NCI-H2227 treated with DMSO at 0.1 percent for 48 hours (cell line): Measurements from ENCODE around the gene UBN1.

ENCODE experiments used
- DNase-seq: peaks from one replicate; lab custom pipeline; 2025; lab: John Stamatoyannopoulos, UW

UBN1 gene

GRCh38 chr16:4846901-4847773 lies at the start of gene UBN1, which contains the start of gene GLYR1:
Gene UBN1 (plus strand): TSS chr16:4847481. CDS start chr16:4852918, 5,437 bp downstream.
Gene GLYR1 (minus strand): TSS chr16:4847288. CDS start chr16:4847265, 23 bp downstream.
- DNase-seq, result peak; percentile 97

- DNase-seq, result no peak
Measured at GRCh38 chr16:4797805-4798252, 49.5 kb upstream of the UBN1 start.

DNA sequence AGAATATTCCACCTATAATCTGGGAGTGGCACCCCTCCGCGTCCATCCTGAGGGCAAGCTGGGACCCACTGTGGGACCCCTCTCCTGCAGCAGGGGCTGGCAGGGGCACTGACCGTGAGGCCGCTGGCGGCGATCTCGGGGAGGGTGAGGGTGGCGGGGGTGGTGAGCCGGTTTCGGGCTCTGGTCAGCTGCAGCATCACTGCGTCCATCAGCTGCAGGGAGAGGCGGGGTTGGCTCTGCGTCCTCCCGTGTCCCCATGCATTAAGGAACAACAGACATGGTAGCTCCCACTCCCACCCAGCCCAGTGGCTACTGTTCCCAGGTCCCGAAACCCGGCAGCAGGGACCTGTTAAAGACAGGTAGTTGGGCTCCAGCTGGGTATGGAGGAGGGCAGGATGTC lies 48.8 kb upstream of the UBN1 start:
- DNase-seq, result no peak

DNA sequence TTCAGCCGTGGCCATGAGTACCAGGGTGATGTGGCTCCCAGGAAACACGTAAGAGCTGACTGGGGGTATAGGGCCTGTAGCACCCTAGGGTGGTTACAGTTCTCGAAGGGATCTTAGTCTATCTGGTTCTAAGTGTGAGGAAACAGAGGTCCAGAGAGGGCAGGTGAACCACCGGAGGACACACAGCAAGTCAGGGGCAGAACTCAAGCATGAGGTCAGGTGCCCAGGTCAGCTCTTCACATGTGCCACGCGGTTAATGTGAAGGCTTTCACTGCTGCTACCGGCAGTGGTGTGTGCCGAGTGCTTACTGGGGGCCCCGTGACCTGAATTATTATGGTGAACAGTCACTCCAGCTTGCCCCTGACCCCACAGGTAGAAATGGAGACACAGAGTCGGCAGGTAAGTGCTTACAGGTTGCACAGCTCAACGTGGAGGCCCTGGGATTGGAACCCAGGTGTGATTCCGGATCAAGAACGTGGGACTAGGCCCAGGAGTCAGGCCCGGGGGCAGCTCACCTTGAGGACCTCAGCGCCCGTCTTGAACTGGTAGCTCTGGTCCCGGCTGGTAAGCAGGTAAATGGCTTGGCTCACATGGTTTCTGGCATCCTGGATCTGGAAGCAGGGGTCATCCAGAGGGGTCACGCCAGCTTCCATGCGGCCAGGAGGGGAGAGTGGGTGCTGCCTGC lies 48.0 kb upstream of the UBN1 start:
- no peak for DNase-seq

DNA sequence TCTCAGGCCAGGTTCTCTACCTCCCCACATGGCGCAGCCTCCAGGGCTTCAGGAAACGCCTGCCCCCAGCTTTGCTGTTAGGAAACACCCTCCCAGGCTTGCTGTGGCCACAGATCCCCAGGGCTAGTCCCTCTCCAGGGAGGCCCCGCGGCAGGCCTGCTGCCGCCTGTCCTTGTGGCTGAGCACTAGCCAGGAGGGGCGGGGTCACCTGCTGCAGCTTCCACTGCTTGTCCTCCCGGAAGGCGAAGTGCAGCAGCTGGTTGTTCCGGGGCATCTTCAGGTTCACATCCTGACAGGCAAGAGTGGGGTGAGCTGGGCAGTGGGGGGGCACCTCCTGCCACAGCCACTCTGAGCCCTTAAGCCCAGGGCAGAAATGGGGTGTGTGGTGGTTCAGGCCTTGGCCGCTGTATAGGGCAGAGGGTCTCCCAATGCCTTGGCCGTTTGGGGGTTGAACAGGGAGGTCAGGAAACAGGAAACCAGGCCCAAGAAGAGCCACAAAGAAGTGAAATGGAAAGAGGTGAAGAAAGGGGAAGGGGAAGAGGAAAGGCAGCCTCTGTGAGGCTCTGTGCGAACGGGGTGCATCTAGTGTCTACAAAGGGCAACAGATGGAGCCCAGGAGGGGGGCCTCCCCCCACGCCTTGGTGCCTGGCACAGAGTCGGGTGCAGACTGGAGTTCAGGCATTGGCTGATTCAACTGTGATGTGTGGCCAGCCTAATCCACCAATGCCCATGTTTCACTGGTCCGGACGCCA lies 46.8 kb upstream of the UBN1 start:
- DNase-seq, result no peak

DNA sequence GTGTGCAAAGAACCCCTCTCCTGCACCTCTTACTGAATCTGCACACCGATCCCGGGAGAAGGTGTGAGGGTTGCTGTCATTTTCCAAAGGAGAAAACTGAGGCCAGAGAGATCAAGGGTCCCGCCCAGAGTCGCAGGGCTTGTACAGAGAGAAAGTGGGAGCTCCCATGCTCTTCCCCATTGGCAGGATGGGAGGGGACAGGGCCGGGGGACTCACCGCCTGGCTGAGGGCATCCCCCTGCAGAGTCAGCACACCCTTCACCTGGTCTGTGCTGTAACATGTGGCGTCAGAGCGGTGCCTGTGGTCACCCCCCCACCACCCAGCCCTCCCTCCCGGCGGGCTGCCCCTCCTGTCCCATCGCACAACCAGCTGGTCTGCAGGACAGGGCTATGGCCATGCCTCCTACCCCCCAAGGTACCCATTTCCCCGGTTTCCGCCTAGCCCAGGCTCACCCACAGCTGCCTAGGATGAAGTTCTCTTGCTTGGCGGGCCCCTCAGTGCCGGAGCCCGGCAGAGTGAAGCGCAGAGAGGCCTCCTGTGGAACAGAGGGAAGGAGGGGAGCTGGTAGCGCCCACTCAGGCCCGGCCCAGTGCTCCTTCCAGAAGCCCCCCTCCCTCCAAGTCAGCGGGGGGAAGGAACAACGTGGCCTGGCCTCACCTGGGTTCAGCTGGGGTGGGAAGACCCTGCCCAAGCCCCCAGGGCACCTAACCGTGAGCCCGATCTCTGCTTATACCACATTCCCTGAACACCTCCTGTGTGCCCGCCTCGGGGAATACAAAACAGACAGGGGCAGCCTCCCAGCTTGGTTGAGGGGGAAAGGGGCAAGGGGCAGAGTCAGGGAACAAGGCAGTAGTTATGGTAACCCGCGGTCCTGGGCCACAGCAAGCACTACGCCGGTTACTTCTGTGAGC lies 46.0 kb upstream of the UBN1 start:
- DNase-seq, result no peak

DNA sequence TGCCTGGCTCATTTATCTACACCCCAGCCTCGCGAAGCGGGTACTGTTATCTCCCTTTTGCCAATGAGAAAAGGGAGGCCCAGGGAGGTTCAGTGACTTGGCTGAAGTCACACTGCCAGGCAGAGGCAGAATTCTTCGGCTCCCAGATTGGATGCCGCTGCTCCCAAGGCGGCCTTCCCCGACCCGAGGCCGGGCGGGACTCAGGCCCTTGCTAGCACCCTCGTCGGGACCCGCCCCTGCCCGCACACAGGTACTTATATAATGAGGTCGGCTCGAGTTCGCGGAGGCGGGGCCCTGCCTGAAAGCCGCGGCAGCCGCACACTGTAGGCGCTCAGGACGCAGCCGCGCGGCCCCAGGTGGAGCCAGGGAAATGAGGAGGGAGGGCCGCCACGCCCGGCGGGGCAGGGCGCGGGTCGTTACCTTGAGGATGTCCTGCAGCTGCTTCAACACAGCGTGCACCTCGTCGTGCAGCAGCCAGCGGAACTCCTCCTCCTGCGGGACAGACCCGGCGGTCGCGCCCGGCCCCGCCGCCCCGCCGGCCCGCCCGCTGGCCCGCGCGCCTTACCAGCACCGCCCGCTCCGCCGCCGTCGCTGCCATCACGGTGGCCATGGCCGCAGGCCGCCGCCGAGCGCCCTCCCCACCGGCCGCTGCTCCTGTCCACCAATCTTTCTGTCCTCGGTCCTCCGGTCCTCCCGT lies 45.2 kb upstream of the UBN1 start, which contains the start of gene ROGDI:
TSS of gene ROGDI (minus strand) at position 672 of the 697 bp plus-strand sequence. CDS start at position 610, 62 bp downstream.
- peak; percentile 78 for DNase-seq

DNA sequence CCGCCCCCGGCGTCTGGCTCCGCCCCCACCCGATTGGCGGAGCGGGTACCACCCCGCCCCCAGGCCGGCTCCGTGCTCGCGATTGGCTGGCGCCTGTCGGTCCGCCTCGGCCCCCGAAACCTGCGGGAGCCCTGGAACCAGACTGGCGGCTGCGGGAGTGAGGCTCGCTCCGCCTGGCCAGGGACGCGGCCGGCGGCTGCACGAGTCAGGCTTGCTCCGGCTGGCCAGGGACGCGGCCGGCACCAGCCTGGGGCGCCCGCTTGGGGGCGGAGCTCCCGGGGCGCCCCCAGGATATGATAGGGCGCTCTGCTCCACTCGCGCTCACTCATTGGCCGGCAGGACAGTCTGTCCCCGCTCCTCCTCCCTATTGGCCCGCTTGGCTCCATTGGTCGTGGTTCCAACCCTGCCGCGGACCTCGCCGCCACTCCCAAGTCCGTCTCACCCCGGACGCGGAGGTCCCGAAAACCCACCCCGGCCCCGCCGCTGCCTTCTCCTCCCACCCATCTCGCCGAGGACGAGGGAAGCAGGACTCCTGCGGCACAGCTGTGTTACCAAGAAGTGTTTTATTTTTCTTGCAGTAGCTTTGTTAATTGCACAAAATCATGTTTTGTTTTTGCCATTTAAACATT lies 44.5 kb upstream of the UBN1 start:
- peak; percentile 89 for DNase-seq

GRCh38 chr16:4803401-4803844 lies 43.9 kb upstream of the UBN1 start:
- no peak for DNase-seq

DNA sequence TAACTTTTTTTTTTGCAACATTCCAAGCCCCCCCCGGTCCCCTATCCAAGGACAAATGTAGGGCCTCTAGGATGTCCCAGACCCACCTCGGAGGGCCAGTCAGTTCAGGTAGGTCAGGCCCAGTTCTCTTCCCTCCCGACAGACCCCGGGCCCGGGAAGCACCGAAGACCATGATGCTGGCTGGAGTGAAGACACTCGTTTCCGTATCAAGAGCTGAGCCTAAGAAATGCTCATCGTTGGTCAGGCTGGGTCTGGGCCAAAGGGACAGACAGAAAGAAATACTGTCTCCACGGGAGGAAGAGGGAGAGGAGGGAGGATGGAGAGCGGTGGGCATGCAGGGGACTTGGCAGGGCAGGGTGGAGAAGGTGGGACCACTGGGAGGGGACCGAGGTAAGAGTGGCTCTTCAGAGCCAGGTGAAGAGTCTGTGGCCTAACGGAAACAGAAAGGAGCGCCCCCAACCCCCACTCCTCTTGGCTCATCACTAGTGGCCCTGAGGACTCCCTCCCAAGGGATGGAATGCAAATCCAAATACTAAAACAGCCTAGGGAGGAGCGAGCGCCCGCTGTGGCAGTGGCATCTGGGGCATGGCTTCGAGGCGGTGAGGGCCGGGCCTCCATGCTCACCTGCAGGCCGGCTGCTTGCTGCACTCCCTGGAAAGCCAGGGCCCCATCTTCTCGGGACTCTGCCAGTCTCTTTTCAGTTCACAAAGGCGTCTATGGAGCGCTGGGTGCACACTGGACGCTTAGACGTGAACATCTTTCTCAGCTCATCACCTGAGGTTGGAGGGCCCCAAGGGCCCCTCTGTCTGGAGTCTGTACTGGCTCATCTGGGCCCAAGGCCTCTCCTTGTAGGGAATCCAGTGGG lies 43.2 kb upstream of the UBN1 start:
- no peak for DNase-seq

- no peak for DNase-seq
Measured at GRCh38 chr16:4805231-4805630, 42.0 kb upstream of the UBN1 start.

- DNase-seq, result no peak
Measured at GRCh38 chr16:4806280-4806679, 41.0 kb upstream of the UBN1 start.

DNA sequence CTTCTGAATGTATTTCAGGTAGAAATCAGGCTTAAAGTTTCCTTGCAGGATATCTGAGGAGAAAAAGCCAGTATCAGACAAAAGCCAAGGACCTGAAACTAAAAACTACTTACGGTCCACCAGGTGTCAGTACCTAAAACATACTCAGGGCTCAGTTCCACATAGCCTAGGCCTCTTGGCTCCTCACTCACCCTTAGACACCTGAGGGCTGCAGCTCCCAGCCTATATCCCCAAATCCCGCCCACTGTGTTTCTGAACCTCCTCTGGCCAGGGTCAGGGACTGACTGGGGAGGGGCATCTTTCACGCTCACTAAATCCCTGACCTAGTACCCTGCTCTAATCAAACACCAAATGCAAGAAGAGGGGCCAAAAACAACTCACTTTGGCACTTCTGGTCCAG lies 36.0 kb upstream of the UBN1 start:
- no peak for DNase-seq

DNA sequence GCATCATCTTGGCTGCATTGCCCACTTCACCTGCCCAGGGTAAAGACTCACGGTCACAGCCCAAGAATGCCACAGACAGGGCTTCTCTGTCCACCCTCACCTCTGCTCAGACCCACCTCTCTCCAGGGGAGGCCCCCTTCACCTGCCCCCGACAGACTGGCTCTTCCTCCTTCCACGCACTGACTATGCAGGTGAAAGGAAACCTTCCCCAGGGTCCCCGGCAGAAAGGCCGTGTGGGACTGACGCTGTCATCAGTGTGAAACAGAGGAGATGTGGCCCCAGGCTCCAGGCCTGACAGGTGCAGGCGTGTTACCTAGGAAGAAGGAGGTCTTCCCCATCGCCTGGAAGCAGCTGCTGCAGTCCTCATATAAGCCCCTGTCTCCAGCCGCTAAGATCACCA lies 35.5 kb upstream of the UBN1 start:
- no peak for DNase-seq

GRCh38 chr16:4813251-4814003 lies 33.9 kb upstream of the UBN1 start:
- no peak for DNase-seq

GRCh38 chr16:4814046-4814445 lies 33.2 kb upstream of the UBN1 start:
- DNase-seq, result no peak

GRCh38 chr16:4814542-4815173 lies 32.6 kb upstream of the UBN1 start:
- no peak for DNase-seq

DNA sequence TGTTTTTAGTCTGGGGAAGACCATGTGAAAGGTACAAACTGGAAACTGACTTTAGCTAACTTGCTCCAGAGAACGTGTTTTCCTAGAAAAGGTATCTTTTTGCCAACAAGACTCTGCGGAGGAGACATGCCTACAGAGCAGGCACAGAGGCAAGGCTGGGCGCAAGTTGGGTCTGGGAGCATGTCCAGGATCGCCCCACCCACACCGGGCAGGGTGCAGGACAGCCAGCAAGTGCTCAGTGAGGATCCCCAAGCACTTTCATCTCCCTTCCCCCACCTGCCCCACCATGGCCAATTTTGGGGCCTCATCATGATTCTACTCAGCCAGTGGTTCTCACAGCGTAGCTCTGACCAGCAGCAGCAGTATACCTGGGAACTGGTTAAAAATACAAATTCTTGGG lies 26.6 kb upstream of the UBN1 start:
- DNase-seq, result no peak
